K562 (cell line): ENCODE data around the gene LTBR. TPM values are rescaled to one million over a fixed set of nuclear protein-coding genes. Genes with fewer than 3 reads are reported as not detected.

Source experiments
- MCM3 ChIP-seq: fragments of 450-650 bp; IDR thresholded peaks from 2 replicates; pipeline ENCODE4 v1.6.1; 2016
- SAFB2 ChIP-seq: fragments of 200-400 bp; formaldehyde crosslinking; IDR thresholded peaks from 2 replicates; pipeline ENCODE4 v1.6.1; 2018; ENCODE audit warnings: borderline replicate concordance, low read length, low read depth, moderate library complexity; ENCODE audit not compliant: severe bottlenecking
- ZNF146 ChIP-seq: IDR thresholded peaks from one replicate; pipeline ENCODE4 v1.6.1; 2018; ENCODE audit warnings: missing compliant biosample characterization; ENCODE audit not compliant: unreplicated experiment
- polyA plus RNA-seq, 8 experiments: library from polyadenylated mRNA; depleted of rRNA in 4 of 8; stranded (reverse) in 5 of 8; unstranded in 3 of 8; fragments of >200 nt; fragmentation: Nextera tagmentation in 2 of 8; fragmentation: Illumina TruSeq in 1 of 8; extraction: Ambion mirVana in 2 of 8; extraction: Trizol in 1 of 8; gene quantifications; 2 replicates each; pipeline versions ENCODE4 v1.2.1 to v1.2.3, GENCODE V29; 2011 to 2014; ENCODE audit warnings: inconsistent platforms in 1 of 8, missing spikeins in 1 of 8
- total RNA-seq, 7 experiments: library from RNA; depleted of rRNA in 6 of 7; stranded (reverse); fragments of >200 nt in 6 of 7; fragmentation: Illumina TruSeq in 2 of 7; extraction: Trizol in 2 of 7; gene quantifications; 2 replicates each; pipeline versions ENCODE4 v1.2.1 to v1.2.3, GENCODE V29; 2011 to 2021; ENCODE audit warnings: low replicate concordance in 1 of 7
- TF ChIP-seq, protein P1 (sequence below): fragments of 450-650 bp; IDR thresholded peaks from 2 replicates; pipeline ENCODE4 v1.6.1; 2016; ENCODE audit warnings: mild to moderate bottlenecking, moderate library complexity

LTBR gene
- total and polyA plus RNA-seq, 9 of the 15 experiments (the other 6 are each of a cell fraction or from before 2014, with no cell fraction given), result 0.96 to 69.0 (median 35.3) TPM

DNA sequence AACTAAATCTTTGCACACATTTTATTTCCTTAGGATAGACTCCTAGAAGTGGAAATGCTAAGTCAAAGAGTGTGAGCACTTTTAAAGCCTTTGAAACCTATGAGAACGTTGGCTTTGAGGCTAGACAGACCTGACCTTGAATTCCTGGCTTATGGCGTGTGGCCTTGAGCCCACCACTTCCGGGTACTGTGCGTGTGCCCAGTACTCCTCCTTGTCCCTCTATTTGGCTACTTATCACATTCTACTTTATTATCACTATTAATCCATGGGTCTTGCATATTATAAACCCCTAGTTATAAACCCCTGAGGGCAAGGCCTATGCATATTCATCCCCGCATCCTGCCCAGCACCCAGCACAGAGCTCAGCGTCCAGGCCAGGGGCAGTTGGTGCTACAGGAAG is 34.8 kb downstream of the LTBR start (continued):
- TF ChIP-seq, protein P1, sequence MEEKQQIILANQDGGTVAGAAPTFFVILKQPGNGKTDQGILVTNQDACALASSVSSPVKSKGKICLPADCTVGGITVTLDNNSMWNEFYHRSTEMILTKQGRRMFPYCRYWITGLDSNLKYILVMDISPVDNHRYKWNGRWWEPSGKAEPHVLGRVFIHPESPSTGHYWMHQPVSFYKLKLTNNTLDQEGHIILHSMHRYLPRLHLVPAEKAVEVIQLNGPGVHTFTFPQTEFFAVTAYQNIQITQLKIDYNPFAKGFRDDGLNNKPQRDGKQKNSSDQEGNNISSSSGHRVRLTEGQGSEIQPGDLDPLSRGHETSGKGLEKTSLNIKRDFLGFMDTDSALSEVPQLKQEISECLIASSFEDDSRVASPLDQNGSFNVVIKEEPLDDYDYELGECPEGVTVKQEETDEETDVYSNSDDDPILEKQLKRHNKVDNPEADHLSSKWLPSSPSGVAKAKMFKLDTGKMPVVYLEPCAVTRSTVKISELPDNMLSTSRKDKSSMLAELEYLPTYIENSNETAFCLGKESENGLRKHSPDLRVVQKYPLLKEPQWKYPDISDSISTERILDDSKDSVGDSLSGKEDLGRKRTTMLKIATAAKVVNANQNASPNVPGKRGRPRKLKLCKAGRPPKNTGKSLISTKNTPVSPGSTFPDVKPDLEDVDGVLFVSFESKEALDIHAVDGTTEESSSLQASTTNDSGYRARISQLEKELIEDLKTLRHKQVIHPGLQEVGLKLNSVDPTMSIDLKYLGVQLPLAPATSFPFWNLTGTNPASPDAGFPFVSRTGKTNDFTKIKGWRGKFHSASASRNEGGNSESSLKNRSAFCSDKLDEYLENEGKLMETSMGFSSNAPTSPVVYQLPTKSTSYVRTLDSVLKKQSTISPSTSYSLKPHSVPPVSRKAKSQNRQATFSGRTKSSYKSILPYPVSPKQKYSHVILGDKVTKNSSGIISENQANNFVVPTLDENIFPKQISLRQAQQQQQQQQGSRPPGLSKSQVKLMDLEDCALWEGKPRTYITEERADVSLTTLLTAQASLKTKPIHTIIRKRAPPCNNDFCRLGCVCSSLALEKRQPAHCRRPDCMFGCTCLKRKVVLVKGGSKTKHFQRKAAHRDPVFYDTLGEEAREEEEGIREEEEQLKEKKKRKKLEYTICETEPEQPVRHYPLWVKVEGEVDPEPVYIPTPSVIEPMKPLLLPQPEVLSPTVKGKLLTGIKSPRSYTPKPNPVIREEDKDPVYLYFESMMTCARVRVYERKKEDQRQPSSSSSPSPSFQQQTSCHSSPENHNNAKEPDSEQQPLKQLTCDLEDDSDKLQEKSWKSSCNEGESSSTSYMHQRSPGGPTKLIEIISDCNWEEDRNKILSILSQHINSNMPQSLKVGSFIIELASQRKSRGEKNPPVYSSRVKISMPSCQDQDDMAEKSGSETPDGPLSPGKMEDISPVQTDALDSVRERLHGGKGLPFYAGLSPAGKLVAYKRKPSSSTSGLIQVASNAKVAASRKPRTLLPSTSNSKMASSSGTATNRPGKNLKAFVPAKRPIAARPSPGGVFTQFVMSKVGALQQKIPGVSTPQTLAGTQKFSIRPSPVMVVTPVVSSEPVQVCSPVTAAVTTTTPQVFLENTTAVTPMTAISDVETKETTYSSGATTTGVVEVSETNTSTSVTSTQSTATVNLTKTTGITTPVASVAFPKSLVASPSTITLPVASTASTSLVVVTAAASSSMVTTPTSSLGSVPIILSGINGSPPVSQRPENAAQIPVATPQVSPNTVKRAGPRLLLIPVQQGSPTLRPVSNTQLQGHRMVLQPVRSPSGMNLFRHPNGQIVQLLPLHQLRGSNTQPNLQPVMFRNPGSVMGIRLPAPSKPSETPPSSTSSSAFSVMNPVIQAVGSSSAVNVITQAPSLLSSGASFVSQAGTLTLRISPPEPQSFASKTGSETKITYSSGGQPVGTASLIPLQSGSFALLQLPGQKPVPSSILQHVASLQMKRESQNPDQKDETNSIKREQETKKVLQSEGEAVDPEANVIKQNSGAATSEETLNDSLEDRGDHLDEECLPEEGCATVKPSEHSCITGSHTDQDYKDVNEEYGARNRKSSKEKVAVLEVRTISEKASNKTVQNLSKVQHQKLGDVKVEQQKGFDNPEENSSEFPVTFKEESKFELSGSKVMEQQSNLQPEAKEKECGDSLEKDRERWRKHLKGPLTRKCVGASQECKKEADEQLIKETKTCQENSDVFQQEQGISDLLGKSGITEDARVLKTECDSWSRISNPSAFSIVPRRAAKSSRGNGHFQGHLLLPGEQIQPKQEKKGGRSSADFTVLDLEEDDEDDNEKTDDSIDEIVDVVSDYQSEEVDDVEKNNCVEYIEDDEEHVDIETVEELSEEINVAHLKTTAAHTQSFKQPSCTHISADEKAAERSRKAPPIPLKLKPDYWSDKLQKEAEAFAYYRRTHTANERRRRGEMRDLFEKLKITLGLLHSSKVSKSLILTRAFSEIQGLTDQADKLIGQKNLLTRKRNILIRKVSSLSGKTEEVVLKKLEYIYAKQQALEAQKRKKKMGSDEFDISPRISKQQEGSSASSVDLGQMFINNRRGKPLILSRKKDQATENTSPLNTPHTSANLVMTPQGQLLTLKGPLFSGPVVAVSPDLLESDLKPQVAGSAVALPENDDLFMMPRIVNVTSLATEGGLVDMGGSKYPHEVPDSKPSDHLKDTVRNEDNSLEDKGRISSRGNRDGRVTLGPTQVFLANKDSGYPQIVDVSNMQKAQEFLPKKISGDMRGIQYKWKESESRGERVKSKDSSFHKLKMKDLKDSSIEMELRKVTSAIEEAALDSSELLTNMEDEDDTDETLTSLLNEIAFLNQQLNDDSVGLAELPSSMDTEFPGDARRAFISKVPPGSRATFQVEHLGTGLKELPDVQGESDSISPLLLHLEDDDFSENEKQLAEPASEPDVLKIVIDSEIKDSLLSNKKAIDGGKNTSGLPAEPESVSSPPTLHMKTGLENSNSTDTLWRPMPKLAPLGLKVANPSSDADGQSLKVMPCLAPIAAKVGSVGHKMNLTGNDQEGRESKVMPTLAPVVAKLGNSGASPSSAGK, result no peak
- TF ChIP-seq SAFB2 (no peak), ZNF146 (no peak), MCM3 (no peak)
